Neural progenitor cell (in vitro differentiated cells): ENCODE measurements around the gene DCST1.

ENCODE experiments used
- EZH2 ChIP-seq: fragments of 200-600 bp; sonication (generic); IDR thresholded peaks from 2 replicates; pipeline ENCODE4 v1.6.1; 2017; ENCODE audit warnings: antibody characterized with exemption, mild to moderate bottlenecking, moderate library complexity
- EZH2phosphoT487 ChIP-seq: fragments of 200-600 bp; sonication (generic); IDR thresholded peaks from 2 replicates; pipeline ENCODE4 v1.6.1; 2017; ENCODE audit warnings: antibody characterized with exemption
- TF ChIP-seq, protein P1 (sequence below): fragments of 200-600 bp; sonication (generic); IDR thresholded peaks from 2 replicates; pipeline ENCODE4 v1.5.1; 2017; ENCODE audit warnings: antibody characterized with exemption, mild to moderate bottlenecking

DNA sequence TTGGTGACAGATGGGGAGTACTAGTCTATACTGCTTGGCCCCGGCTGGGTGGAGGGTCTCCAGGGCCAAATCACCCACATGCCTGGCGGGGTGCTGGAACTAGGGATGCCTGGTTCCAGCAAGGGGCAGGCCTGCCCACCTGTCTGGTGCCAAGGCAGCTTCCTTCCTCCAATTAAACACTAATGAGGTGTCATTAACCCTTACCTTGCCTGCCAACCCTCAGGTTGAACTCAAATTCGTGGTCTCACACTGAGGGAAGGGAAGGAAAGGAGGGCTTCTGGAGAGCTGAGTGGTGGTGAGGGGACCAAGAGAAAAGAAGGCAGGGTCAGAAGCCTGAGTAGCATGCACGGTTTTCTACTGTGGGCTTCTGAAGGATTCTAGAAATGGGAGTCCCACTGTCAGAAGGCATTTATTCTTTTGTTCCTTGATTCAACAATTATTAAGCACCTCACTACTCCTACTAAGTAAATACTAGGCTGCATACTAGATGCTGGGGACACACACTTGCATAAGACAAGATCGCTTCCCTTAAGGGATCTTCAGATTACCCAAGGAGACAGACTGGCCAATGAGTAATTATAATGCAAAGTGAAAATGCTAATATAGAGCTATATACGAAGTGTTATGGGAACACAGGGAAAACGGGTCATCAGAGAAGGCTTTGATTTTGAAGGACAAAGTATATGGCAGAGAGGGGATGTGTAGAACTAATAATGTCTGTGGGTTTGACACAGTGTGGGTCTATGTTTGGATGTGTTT lies 39.1 kb downstream of the DCST1 start:
- TF ChIP-seq, protein P1, sequence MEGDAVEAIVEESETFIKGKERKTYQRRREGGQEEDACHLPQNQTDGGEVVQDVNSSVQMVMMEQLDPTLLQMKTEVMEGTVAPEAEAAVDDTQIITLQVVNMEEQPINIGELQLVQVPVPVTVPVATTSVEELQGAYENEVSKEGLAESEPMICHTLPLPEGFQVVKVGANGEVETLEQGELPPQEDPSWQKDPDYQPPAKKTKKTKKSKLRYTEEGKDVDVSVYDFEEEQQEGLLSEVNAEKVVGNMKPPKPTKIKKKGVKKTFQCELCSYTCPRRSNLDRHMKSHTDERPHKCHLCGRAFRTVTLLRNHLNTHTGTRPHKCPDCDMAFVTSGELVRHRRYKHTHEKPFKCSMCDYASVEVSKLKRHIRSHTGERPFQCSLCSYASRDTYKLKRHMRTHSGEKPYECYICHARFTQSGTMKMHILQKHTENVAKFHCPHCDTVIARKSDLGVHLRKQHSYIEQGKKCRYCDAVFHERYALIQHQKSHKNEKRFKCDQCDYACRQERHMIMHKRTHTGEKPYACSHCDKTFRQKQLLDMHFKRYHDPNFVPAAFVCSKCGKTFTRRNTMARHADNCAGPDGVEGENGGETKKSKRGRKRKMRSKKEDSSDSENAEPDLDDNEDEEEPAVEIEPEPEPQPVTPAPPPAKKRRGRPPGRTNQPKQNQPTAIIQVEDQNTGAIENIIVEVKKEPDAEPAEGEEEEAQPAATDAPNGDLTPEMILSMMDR = no peak
- TF ChIP-seq EZH2 (no peak), EZH2phosphoT487 (no peak)
